ENCODE measurements around the gene COL4A1. TPM values are rescaled to one million over a fixed set of nuclear protein-coding genes. Genes with fewer than 3 reads are reported as not detected.

Gene COL4A1
- total RNA-seq, 1 donor from 2014 or later: not detected

- intact Hi-C loops (cut with micrococcal nuclease): no loop called here
Measured at GRCh38 chr13:110309661-110310524, 2.9 kb upstream of the COL4A1 start.

- intact Hi-C loops (cut with micrococcal nuclease): no loop called here
Measured at GRCh38 chr13:110308656-110309359, 1.9 kb upstream of the COL4A1 start.

GRCh38 chr13:110307767-110308655 lies 1.1 kb upstream of the COL4A1 start:
- intact Hi-C loops (cut with micrococcal nuclease): no loop called here

- intact Hi-C loops (cut with micrococcal nuclease): no loop called here
Measured at GRCh38 chr13:110306340-110306959, 507 bp downstream of the COL4A1 start.

DNA sequence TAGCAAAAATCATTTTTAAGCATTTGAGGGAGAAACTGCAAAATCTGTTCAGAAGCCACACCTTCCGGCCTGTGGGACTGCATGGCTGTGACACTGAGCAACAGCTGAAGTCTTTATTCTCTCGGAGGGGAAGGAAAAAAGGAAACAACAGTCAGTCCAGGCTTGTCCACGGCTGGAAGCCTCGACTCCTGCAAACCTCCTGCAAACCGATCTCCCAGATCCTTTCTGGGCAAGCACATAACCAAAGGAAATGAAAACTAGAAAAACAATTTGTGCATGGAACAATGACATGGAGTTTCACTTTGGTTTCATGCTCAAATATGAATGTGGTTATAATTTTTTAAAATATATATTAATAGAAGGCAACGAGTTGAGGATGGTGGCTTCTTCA lies 1.0 kb downstream of the COL4A1 start:
- intact Hi-C loops (cut with micrococcal nuclease): no loop called here

GRCh38 chr13:110305544-110305943 lies 1.4 kb downstream of the COL4A1 start:
- intact Hi-C loops (cut with micrococcal nuclease): no loop called here

DNA sequence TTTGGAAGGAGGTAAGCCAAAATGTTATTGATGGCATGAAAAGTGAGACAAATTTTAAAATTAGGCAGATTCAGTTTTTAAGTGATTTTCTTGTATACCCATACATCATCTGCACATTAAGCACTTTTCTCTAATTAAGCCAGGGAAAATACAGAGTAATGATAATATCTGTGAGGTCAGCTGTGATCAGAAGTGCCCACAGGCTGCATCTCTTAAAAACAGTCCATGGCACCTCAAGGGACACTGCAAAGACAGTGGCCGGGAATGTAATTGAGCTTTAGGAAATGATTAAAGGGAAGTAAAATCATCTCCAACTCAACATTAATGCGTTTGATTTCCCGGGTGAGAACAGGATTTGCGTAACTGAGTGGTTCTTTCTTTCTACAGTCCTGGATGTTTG lies 2.0 kb downstream of the COL4A1 start:
- intact Hi-C loops (cut with micrococcal nuclease): no loop called here

DNA sequence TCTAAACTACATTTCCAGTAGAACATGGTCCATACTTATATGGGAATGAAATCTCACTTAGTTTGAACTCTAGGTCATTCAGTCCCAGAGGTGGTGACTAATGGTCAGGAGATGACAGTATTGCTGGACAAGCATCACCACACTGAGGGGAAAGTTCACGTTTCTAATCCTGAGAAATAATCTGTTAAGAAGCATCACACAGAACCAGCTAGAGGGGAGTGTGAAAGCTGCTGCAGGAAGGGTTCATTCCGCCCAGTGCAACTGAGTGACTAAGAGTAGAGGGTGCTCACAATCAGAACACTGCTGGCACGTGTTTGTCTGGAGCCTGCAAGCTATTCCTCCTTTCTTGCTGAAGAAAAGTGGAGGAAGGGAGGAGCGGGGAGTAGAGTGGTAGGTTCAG lies 2.7 kb downstream of the COL4A1 start:
- intact Hi-C loops (cut with micrococcal nuclease): no loop called here

DNA sequence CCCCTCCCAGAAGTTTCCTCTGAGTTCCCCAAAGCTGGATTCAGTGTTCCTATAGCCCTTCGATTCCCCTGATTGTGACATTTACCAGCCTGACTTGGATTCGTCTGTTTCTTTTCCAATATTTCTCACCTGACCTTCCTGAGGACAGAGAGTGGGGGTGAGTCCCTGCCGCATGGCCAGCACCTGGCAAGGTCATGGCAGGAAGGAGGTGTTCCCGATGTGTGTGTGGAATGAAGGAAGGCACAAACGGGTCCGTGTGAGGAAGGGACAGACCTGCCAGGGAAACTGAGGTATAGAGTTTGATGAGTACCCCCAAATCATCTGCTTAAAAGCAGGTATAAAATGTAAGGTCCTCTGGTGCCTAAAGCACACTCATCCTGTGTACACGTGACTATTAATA lies 3.3 kb downstream of the COL4A1 start:
- intact Hi-C loops (cut with micrococcal nuclease): no loop called here

DNA sequence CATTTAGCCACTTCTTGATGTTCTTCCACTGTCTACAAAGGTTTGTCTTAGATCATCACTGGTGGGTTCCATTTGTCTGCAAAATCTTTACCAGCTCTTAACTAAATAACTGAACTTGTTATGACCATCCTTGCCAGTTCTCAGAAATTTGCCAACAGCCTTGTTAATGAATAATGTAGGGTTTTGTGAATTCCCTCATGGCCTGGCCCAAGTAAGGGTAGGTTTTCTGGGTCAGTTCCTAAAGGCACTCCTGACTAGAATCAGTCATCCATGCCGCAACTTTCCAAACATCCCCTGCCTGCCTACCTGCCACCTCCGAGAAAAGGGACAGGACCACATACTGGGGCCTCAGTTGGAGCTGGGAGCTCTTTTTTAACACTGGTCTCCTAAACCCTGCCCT lies 4.0 kb downstream of the COL4A1 start:
- intact Hi-C loops (cut with micrococcal nuclease): no loop called here

GRCh38 chr13:110301606-110302553 lies 5.1 kb downstream of the COL4A1 start:
- intact Hi-C loops (cut with micrococcal nuclease): no loop called here

DNA sequence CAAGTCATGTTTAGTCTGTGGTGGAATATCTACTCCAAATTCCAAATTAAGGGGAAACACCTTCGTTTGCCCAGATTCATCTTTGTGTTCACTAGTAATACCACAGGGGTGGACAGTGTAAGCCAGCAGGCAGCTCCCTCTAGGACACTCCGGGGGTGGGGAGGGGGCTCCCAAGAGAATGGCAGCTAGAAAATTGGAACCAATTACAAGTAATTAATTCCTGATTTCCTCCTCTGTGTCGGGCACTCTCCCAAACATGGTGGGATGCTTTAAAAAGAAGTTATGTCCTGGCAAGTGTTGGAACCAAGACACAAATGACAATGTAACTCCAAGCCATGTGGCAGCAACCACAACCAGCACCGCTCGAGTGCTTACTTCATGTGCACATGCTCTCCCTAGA lies 5.9 kb downstream of the COL4A1 start:
- intact Hi-C loops (cut with micrococcal nuclease): no loop called here

GRCh38 chr13:110300090-110300815 lies 6.7 kb downstream of the COL4A1 start:
- intact Hi-C loops (cut with micrococcal nuclease): no loop called here

DNA sequence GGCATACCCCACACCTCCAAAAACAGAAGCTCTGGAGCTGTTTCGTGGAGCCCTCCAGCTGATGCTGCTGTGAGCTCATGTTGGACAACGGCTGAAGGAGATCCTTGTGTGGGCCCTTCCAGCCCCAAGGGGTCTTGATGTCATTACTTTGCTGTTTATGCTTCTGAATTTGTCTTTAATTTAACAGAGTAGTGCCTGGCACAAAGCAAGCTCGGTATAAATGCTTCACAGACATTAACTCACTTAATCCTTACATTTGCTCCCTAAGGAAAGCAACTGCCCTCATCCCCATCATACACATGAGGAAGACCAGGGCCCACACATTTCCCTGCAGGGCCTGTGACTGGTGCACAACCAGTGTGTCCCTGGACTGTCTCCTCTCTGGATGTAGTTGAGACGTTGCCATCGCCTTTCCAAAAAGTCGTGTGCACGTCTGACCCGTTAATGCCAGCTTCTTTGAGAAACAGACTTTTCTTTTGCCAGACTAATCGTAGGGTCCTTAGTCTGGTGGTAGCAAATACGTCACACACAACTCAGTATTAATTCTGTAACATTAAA lies 7.6 kb downstream of the COL4A1 start:
- intact Hi-C loops (cut with micrococcal nuclease): no loop called here

- intact Hi-C loops (cut with micrococcal nuclease): no loop called here
Measured at GRCh38 chr13:110298505-110299282, 8.3 kb downstream of the COL4A1 start.

- intact Hi-C loops (cut with micrococcal nuclease): no loop called here
Measured at GRCh38 chr13:110297766-110298504, 9.0 kb downstream of the COL4A1 start.

- intact Hi-C loops (cut with micrococcal nuclease): no loop called here
Measured at GRCh38 chr13:110297011-110297410, 9.9 kb downstream of the COL4A1 start.

DNA sequence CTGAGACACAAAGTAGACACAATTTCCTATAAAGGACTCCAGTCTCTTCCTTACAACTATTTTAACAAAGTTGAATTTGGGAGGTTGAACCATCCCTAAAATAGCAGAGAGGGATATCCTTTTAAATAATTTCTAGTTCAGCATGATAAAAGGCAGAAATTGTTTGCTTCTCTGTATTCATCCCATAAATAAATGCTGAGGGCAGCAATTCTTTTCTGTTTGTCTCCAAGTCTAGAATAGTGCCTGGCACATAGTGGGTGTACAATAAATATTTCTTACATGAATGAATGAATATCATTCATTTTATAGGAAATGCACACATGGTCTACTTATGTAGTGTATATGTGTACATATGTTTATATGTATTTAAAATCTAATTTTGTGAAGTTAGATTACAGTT lies 12.3 kb downstream of the COL4A1 start:
- intact Hi-C loops (cut with micrococcal nuclease): no loop called here
